ENCODE data around the gene SGCB.

SGCB gene

GRCh38 chr4:52005604-52006273, 32.4 kb downstream of the SGCB start:
- DNase-seq: no peak
- no peaks in the 10 kb centered on the region for H3K9me3 Mint-ChIP-seq
- H3K36me3 Mint-ChIP-seq: no peaks in the 10 kb centered on the region
- no peaks in the 10 kb centered on the region for H3K27me3 Mint-ChIP-seq
- no peak overlapping the region for H3K27ac Mint-ChIP-seq
- CTCF ChIA-PET: no interaction called here
- H3K4me1 Mint-ChIP-seq: no peaks in the 10 kb centered on the region
- H3K4me3 Mint-ChIP-seq: no peak overlapping the region

DNA sequence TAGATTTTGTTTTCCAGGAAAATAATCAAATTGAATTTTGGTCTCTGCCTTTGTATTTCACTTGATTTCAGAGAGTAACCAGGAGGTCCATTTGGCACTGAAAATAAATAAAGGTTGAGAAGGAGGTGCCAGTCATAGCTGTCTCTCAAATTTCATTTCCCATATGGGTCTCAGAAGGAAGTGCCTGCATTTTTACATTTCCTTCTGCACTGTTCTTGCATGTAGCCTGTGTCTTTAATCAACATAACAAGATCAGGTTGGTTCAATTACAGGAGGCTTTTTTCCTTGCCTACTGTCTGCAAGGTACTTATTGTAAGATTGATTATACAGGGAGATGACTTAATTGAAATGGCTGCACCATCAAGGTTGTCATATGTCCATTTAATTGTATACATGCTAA, 33.7 kb downstream of the SGCB start:
- no peak overlapping the region for H3K27ac Mint-ChIP-seq
- no peaks in the 10 kb centered on the region for H3K9me3 Mint-ChIP-seq
- H3K27me3 Mint-ChIP-seq: no peaks in the 10 kb centered on the region
- no peak overlapping the region for H3K4me3 Mint-ChIP-seq
- CTCF ChIA-PET: no interaction called here
- H3K4me1 Mint-ChIP-seq: no peaks in the 10 kb centered on the region
- H3K36me3 Mint-ChIP-seq: no peaks in the 10 kb centered on the region
- no peak for DNase-seq

DNA sequence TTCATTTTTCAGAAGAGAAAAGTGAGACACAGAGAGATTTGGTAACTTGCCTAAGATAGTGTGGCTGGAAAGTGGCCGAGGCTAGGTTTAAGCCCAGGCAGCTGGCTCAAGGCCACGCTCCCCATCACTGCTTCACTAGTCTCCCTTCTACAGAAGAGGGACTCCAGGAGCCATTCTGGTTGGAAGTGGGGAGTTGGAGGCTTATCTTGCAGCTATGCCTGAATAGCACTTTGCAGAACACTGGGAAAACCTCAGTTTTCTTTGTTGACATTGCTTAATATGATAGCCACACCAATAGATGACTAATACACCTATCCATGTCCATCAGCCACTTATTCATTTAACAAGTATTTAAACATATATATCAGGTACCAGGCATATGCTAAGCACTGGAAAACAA, 36.5 kb downstream of the SGCB start:
- Mint-ChIP-seq H3K27me3 (no peaks in the 10 kb centered on the region), H3K4me1 (no peaks in the 10 kb centered on the region), H3K9me3 (no peaks in the 10 kb centered on the region), H3K4me3 (no peak overlapping the region), H3K36me3 (no peaks in the 10 kb centered on the region), H3K27ac (no peak overlapping the region)
- CTCF ChIA-PET: no interaction called here
- no peak for DNase-seq

- H3K27me3 Mint-ChIP-seq: no peaks in the 10 kb centered on the region
- no peaks in the 10 kb centered on the region for H3K9me3 Mint-ChIP-seq
- CTCF ChIA-PET: no interaction called here
Measured at GRCh38 chr4:51999250-51999649, 38.8 kb downstream of the SGCB start.

GRCh38 chr4:51998837-51999236, 39.3 kb downstream of the SGCB start:
- Mint-ChIP-seq H3K36me3 (no peaks in the 10 kb centered on the region), H3K9me3 (no peaks in the 10 kb centered on the region), H3K4me1 (no peaks in the 10 kb centered on the region), H3K27ac (no peak overlapping the region), H3K27me3 (no peaks in the 10 kb centered on the region), H3K4me3 (no peak overlapping the region)
- CTCF ChIA-PET: no interaction called here
- DNase-seq: no peak

More at GRCh38 chr4:51999250-51999649, 38.8 kb downstream of the SGCB start:
- Mint-ChIP-seq H3K4me3 (no peak overlapping the region), H3K4me1 (no peaks in the 10 kb centered on the region), H3K27ac (no peak overlapping the region), H3K36me3 (no peaks in the 10 kb centered on the region)
- DNase-seq: no peak

DNA sequence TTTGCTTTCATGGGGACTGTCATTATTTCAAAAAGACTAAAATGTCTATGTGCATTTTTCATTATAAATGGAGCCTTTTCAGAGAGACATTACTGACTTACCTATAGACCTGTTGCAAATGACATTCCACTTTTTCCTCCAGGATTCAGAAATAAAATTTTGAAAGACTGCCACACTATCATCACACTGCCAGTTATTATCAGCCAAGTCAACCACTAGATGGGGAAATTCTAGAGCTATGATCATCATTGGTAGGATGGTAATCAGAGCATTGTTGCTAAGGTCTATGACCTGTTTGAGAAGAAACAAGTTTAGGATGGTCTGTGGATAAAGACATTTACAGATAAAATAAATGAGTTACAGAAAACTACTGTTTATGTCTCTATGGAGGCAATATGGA, 40.5 kb downstream of the SGCB start:
- Mint-ChIP-seq H3K27me3 (no peaks in the 10 kb centered on the region), H3K9me3 (no peaks in the 10 kb centered on the region), H3K36me3 (no peaks in the 10 kb centered on the region), H3K4me1 (no peaks in the 10 kb centered on the region), H3K4me3 (no peak overlapping the region), H3K27ac (no peak overlapping the region)
- DNase-seq: no peak
- CTCF ChIA-PET: no interaction called here

DNA sequence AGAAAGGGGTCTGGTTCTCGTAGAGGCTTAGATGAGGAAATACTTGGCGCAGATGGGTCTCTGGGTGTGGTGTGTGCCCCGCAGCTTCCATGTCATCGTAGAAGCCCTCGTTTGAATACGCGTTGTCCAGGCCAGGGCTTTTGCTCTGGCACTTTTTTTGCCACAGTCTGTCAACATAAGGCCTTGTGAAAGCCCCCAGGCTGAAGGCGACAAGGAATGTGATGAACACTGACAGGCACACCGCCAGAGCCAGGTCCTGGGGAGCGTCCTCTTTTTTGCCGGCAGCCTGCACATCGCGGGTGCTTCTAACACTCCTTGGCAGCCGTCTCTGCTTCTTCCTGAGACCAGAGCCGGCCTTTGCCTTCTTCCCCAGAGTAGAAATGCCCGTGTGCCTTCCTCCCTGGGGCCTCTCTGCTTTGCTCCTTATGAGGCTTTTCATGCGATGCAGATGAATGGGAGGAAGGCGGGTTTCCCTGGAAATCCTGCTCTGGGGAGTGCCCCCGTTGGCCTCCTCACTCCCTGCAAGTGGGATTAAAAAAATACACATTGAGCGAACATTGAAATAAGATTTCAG, 42.4 kb downstream of the SGCB start:
- no peak overlapping the region for H3K4me3 Mint-ChIP-seq
- peaks cover 1% of the 10 kb centered on the region for H3K9me3 Mint-ChIP-seq

More for the DNA sequence above, 42.4 kb downstream of the SGCB start:
- Mint-ChIP-seq H3K4me1 (no peaks in the 10 kb centered on the region), H3K27ac (no peak overlapping the region), H3K27me3 (no peaks in the 10 kb centered on the region), H3K36me3 (no peaks in the 10 kb centered on the region)
- no peak for DNase-seq
- CTCF ChIA-PET: no interaction called here
